ENCODE data around the gene DNAH3. TPM values are rescaled to one million over a fixed set of nuclear protein-coding genes. Genes with fewer than 3 reads are reported as not detected.
A peak's percentile ranks its signal among the peaks of the same experiment; 100 is the strongest.

The DNAH3 gene
- total RNA-seq, 1 donor = not detected

DNA sequence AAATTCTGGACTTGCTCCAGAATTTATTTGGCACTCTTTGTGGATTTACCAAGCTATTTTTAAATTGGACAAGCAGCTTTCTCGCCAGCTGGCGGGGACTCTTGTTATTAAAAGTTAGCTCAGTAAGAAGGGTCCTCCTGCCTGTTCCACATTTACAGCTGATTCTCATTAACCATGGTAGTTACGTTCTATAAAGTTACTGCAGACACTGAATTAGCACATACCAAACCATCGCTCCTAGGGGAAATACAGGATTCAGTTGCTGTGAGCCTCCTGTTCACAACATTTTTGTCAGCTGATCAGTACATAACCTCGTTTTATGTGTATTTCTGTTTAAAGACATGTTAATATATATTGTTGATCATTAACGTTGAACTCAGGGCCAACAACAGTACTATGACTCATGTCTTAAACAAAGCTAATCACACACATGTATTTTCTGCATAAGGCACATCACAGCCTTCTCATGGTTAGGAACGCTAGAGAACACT, 12.1 kb upstream of the DNAH3 start:
- Histone ChIP-seq H3K9me3 (ENCODE audit: low read depth, low read length) (no peaks in the 10 kb centered on the region), H3K4me2 (ENCODE audit: insufficient read depth, low read length) (no peak overlapping the region), H3K4me3 (ENCODE audit: insufficient read depth, low read length) (no peak overlapping the region), H3K4me1 (ENCODE audit: insufficient read depth, low read length) (peaks cover 25% of the 10 kb centered on the region), H3K27me3 (ENCODE audit: insufficient read depth, low read length) (no peaks in the 10 kb centered on the region), H3K36me3 (ENCODE audit: insufficient read depth, low read length) (peaks cover 25% of the 10 kb centered on the region), H3K27ac (ENCODE audit: low read depth, low read length) (no peak overlapping the region), H4K20me1 (ENCODE audit: insufficient read depth, low read length) (peaks cover 2% of the 10 kb centered on the region), H3K79me2 (ENCODE audit: insufficient read depth, low read length) (peaks cover 2% of the 10 kb centered on the region), H2AFZ (ENCODE audit: low read length) (no peak overlapping the region)
- TF ChIP-seq, protein P1, sequence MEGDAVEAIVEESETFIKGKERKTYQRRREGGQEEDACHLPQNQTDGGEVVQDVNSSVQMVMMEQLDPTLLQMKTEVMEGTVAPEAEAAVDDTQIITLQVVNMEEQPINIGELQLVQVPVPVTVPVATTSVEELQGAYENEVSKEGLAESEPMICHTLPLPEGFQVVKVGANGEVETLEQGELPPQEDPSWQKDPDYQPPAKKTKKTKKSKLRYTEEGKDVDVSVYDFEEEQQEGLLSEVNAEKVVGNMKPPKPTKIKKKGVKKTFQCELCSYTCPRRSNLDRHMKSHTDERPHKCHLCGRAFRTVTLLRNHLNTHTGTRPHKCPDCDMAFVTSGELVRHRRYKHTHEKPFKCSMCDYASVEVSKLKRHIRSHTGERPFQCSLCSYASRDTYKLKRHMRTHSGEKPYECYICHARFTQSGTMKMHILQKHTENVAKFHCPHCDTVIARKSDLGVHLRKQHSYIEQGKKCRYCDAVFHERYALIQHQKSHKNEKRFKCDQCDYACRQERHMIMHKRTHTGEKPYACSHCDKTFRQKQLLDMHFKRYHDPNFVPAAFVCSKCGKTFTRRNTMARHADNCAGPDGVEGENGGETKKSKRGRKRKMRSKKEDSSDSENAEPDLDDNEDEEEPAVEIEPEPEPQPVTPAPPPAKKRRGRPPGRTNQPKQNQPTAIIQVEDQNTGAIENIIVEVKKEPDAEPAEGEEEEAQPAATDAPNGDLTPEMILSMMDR (IDR thresholded peaks at IDR 0.05; ENCODE audit: extremely low read depth, low read depth, low read length) = no peak
- DNase-seq (ENCODE audit: insufficient read length, low spot score, missing footprints) = no peak

DNA sequence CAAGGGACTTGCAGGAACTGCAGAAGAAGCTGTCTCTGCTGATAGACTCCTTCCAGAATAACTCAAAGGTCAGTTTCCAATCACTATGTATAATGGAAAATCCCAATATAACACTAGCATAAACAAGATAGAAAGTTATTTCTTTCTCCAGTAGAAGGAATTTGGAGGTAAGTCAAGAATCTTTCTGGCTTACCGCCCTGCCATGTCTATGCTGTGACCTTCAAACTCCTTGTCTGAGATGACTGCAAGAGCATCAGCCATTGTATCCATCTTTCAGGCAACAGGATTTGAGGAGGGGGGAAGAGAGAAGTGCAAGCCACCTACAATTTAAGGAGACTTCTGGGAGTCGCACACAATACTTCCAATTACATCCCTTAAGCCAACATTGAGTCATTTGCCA, 10.6 kb upstream of the DNAH3 start:
- Histone ChIP-seq H3K79me2 (ENCODE audit: insufficient read depth, low read length) (peaks cover 2% of the 10 kb centered on the region), H3K4me3 (ENCODE audit: insufficient read depth, low read length) (no peak overlapping the region), H3K27me3 (ENCODE audit: insufficient read depth, low read length) (no peaks in the 10 kb centered on the region), H3K4me2 (ENCODE audit: insufficient read depth, low read length) (no peak overlapping the region), H3K36me3 (ENCODE audit: insufficient read depth, low read length) (peaks cover 25% of the 10 kb centered on the region), H3K9me3 (ENCODE audit: low read depth, low read length) (no peaks in the 10 kb centered on the region), H3K27ac (ENCODE audit: low read depth, low read length) (no peak overlapping the region), H4K20me1 (ENCODE audit: insufficient read depth, low read length) (peaks cover 2% of the 10 kb centered on the region), H2AFZ (ENCODE audit: low read length) (no peak overlapping the region), H3K4me1 (ENCODE audit: insufficient read depth, low read length) (peaks cover 23% of the 10 kb centered on the region)
- TF ChIP-seq, protein P1 (IDR thresholded peaks at IDR 0.05; ENCODE audit: extremely low read depth, low read depth, low read length) = no peak
- DNase-seq (ENCODE audit: insufficient read length, low spot score, missing footprints) = no peak

DNA sequence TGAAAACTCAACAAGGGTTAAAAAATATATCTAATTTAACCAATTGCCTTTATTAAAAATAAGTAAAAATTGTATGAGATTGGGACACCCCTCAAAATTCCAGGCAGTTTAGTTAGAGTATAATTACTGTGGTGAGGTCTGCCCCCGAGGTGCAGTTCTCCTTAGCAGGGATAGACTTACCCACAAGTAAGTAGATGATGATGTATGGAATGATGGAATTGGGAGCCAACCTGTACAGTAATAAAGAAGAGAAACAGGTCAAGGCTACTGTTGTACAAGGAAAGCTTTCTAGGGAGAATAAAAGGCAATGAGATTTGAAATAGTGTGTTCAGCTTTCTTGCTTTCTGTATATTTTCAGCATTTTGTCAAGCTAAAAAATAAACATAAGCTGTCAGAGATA, 9.6 kb upstream of the DNAH3 start:
- no peak overlapping the region for H2AFZ ChIP-seq (ENCODE audit: low read length)
- peaks cover 2% of the 10 kb centered on the region for H3K79me2 ChIP-seq (ENCODE audit: insufficient read depth, low read length)
- no peaks in the 10 kb centered on the region for H3K9me3 ChIP-seq (ENCODE audit: low read depth, low read length)
- H3K4me3 ChIP-seq (ENCODE audit: insufficient read depth, low read length) = no peak overlapping the region
- no peak for DNase-seq (ENCODE audit: insufficient read length, low spot score, missing footprints)
- peaks cover 2% of the 10 kb centered on the region for H4K20me1 ChIP-seq (ENCODE audit: insufficient read depth, low read length)
- peaks cover 25% of the 10 kb centered on the region for H3K36me3 ChIP-seq (ENCODE audit: insufficient read depth, low read length)
- no peak overlapping the region for H3K4me2 ChIP-seq (ENCODE audit: insufficient read depth, low read length)
- TF ChIP-seq, protein P1 (IDR thresholded peaks at IDR 0.05; ENCODE audit: extremely low read depth, low read depth, low read length) = no peak
- peaks cover 23% of the 10 kb centered on the region for H3K4me1 ChIP-seq (ENCODE audit: insufficient read depth, low read length)
- H3K27me3 ChIP-seq (ENCODE audit: insufficient read depth, low read length) = no peaks in the 10 kb centered on the region
- H3K27ac ChIP-seq (ENCODE audit: low read depth, low read length) = no peak overlapping the region

DNA sequence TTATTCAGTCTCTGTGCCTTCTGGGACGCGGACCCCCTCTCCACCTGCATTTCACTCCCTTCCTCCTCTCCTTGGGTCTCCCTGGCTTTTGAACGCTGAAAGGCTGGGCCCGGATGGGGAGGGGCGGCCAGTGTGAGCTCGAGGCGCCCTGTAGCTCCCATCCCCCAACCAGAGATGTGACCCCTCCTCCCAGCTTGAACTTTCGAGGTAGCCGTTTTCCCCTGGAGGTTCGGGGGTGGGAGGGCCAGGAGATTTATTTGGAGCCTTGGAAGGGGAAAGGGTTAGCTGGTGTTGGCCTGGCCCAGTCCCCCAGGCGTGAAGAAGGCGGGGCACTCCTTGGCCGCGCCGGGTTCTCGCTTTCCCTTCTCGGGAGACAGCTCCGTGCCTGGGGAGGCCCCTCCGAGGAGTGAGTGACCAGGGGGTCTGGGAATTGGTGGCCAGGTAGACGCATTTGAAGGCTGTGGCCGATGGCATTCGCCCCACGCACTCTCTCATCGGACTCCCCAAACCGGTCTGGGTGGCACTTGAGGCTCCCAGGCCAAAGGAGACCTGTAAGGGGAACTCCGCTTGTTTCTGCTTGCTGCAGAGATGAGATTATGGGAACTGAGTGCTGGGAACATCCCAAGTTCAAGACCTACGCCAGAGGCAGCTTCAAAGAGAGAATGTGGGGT, 8.8 kb upstream of the DNAH3 start:
- peak overlapping the region; percentile 98 for H3K4me2 ChIP-seq (ENCODE audit: insufficient read depth, low read length)
- peak overlapping the region; percentile 86 for H2AFZ ChIP-seq (ENCODE audit: low read length)
- H3K79me2 ChIP-seq (ENCODE audit: insufficient read depth, low read length) = peaks cover 2% of the 10 kb centered on the region
- peaks cover 2% of the 10 kb centered on the region for H4K20me1 ChIP-seq (ENCODE audit: insufficient read depth, low read length)
- peaks cover 20% of the 10 kb centered on the region for H3K36me3 ChIP-seq (ENCODE audit: insufficient read depth, low read length)
- peaks cover 23% of the 10 kb centered on the region for H3K4me1 ChIP-seq (ENCODE audit: insufficient read depth, low read length)
- TF ChIP-seq, protein P1 (IDR thresholded peaks at IDR 0.05; ENCODE audit: extremely low read depth, low read depth, low read length) = no peak
- H3K9me3 ChIP-seq (ENCODE audit: low read depth, low read length) = no peaks in the 10 kb centered on the region
- H3K27me3 ChIP-seq (ENCODE audit: insufficient read depth, low read length) = no peaks in the 10 kb centered on the region
- peak overlapping the region; percentile 89 for H3K4me3 ChIP-seq (ENCODE audit: insufficient read depth, low read length)
- no peak overlapping the region for H3K27ac ChIP-seq (ENCODE audit: low read depth, low read length)
- peak; percentile 52 for DNase-seq (ENCODE audit: insufficient read length, low spot score, missing footprints)

Data from osteoblast (primary cell).